CD4-positive, CD25-positive, alpha-beta regulatory T cell (primary cell): ENCODE results near the gene ARL5A. TPM values are rescaled to one million over a fixed set of nuclear protein-coding genes. Genes with fewer than 3 reads are reported as not detected.
"Not testable (repeated sequence)": the region's sequence is repeated elsewhere in the genome, so short reads cannot be mapped to it uniquely, and the experiment has no call there.

Experiments
- ATAC-seq, 2 donors: fragments of 150-1000 bp; cut with Tn5 transposase; one replicate each; pipeline ENCODE4 v1.10.0; 2021; ENCODE audit warnings: low read depth in 2 of 2, moderate number of reproducible peaks in 2 of 2, moderate library complexity in 1 of 2
- DNase-seq, 3 donors: peaks; one replicate each; pipeline versions ENCODE4 v3.0.0 to v3.0.0-alpha.2; 2012 to 2022; ENCODE audit warnings: mixed read lengths in 1 of 3
- H3K27ac ChIP-seq: one replicate; pipeline ENCODE4 v1.7.0; 2013; ENCODE audit warnings: mild to moderate bottlenecking, low read length; ENCODE audit not compliant: insufficient read depth, poor library complexity, severe bottlenecking
- H3K27me3 ChIP-seq: one replicate; pipeline ENCODE4 v1.7.0; 2013; ENCODE audit warnings: low read length; ENCODE audit not compliant: control insufficient read depth, insufficient read depth
- H3K36me3 ChIP-seq: one replicate; pipeline ENCODE4 v1.7.0; 2013; ENCODE audit warnings: mild to moderate bottlenecking, low read length, moderate library complexity; ENCODE audit not compliant: control insufficient read depth, insufficient read depth
- H3K4me1 ChIP-seq: 2 replicates; pipeline ENCODE4 v1.7.0; 2013; ENCODE audit warnings: mild to moderate bottlenecking, low read length; ENCODE audit not compliant: insufficient read depth, control insufficient read depth, poor library complexity, severe bottlenecking
- H3K4me3 ChIP-seq: one replicate; pipeline ENCODE4 v1.7.0; 2013; ENCODE audit warnings: low read depth, mild to moderate bottlenecking, low read length, moderate library complexity
- H3K9me3 ChIP-seq, 2 experiments: 1 replicate in 1 of 2; 2 replicates in 1 of 2; pipeline ENCODE4 v1.7.0; 2013; ENCODE audit warnings: low read length in 2 of 2, mild to moderate bottlenecking in 1 of 2, moderate library complexity in 1 of 2; ENCODE audit not compliant: control insufficient read depth in 2 of 2
- H3K27ac Mint-ChIP-seq, 3 donors: one replicate each; pipeline ENCODE4 v1.8.0; 2020 to 2022; ENCODE audit warnings: mild to moderate bottlenecking in 3 of 3, mixed read lengths in 3 of 3, moderate library complexity in 2 of 3
- H3K27me3 Mint-ChIP-seq: one replicate; pipeline ENCODE4 v1.8.0; 2022; ENCODE audit warnings: mild to moderate bottlenecking, mixed read lengths
- H3K36me3 Mint-ChIP-seq: one replicate; pipeline ENCODE4 v1.8.0; 2020; ENCODE audit warnings: mixed read lengths
- H3K4me1 Mint-ChIP-seq, 4 donors: one replicate each; pipeline ENCODE4 v1.8.0; 2020 to 2022; ENCODE audit warnings: mixed read lengths in 4 of 4, mild to moderate bottlenecking in 1 of 4
- H3K4me3 Mint-ChIP-seq, 4 donors: one replicate each; pipeline ENCODE4 v1.8.0; 2020 to 2022; ENCODE audit warnings: mild to moderate bottlenecking in 4 of 4, mixed read lengths in 4 of 4, moderate library complexity in 3 of 4
- H3K9me3 Mint-ChIP-seq, 7 donors: one replicate each; pipeline ENCODE4 v1.8.0; 2020 to 2022; ENCODE audit warnings: mixed read lengths in 7 of 7, mild to moderate bottlenecking in 3 of 7, moderate library complexity in 2 of 7
- polyA plus RNA-seq, 4 donors: library from polyadenylated mRNA; unstranded; fragments of 300-500 nt; fragmentation: Illumina TruSeq; gene quantifications; one replicate each; pipeline ENCODE4 v1.2.3, GENCODE V29; 2021
- total RNA-seq: library from RNA; stranded (reverse); gene quantifications from one replicate; pipeline ENCODE4 v1.2.3, GENCODE V29; 2022

ARL5A gene
- total and polyA plus RNA-seq, 5 donors from 2014 or later = 27.3 to 90.5 (median 68.2) TPM

DNA sequence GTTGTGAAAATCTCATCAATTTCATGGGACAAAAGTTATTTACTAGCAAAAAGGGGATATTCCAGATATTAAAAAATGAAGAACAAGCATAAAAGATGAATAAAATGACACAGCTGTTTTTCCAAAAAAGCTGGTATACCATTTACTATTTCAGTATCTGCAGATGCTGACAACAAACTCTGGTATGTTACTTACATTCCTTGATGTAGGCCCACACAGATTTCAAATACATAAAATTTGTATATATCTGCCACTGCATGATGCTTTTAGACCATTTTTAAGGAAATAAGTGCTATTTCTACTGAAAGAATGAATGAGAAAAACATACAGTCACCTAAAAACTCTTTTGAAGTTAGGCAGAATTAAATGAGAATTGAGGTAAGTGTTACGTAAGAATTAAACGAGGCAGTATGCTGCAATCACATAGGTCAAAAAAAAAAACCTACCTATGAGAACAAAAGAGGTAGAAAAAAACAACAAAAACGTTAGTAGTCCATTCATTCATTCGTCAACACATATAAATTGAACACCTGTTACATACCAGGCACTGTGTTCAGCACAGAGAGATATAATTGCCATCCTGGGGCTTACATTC, 32.5 kb downstream of the ARL5A start:
- H3K4me1 Mint-ChIP-seq = peaks cover 5 to 16% (median 10%) of the 10 kb centered on the region in 4 donors

DNA sequence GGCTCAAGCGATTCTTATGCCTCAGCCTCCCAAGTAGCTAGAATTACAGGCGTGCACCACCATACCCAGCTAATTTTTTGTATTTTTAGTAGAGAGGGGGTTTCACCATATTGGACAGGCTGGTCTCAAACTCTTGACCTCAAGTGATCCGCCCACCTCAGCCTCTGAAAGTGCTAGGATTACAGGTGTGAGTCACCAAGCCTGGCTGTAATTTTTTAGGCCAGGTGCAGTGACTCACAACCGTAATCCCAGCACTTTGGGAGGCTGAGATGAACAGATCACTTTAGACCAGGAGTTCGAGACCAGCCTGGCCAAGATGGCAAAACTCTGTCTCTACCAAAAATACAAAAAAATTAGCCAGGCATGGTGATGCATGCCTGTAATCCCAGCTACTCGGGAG, 33.8 kb downstream of the ARL5A start:
- DNase-seq, H3K4me3 Mint-ChIP-seq, H3K27ac ChIP-seq, ATAC-seq, H3K27me3 ChIP-seq, H3K36me3 ChIP-seq, H3K9me3 ChIP-seq, H3K27me3 Mint-ChIP-seq, H3K27ac Mint-ChIP-seq, H3K4me3 ChIP-seq, H3K9me3 Mint-ChIP-seq, H3K4me1 ChIP-seq: not testable (repeated sequence)
- peaks cover 28% of the 10 kb centered on the region for H3K36me3 Mint-ChIP-seq
- H3K4me1 Mint-ChIP-seq = peaks cover 1 to 11% (median 7%) of the 10 kb centered on the region in 4 donors

More for the DNA sequence above, 32.5 kb downstream of the ARL5A start:
- DNase-seq = no peak
- Mint-ChIP-seq H3K36me3 (peaks cover 25% of the 10 kb centered on the region), H3K27ac (no peak overlapping the region), H3K9me3 (peaks cover 0 to 5% (median 0%) of the 10 kb centered on the region in 7 donors), H3K4me3 (no peak overlapping the region), H3K27me3 (no peaks in the 10 kb centered on the region)
- Histone ChIP-seq H3K27ac (no peak overlapping the region), H3K27me3 (no peaks in the 10 kb centered on the region), H3K4me3 (no peak overlapping the region), H3K4me1 (no peaks in the 10 kb centered on the region), H3K36me3 (peaks cover 3% of the 10 kb centered on the region), H3K9me3 (no peaks in the 10 kb centered on the region)
- no peak for ATAC-seq

DNA sequence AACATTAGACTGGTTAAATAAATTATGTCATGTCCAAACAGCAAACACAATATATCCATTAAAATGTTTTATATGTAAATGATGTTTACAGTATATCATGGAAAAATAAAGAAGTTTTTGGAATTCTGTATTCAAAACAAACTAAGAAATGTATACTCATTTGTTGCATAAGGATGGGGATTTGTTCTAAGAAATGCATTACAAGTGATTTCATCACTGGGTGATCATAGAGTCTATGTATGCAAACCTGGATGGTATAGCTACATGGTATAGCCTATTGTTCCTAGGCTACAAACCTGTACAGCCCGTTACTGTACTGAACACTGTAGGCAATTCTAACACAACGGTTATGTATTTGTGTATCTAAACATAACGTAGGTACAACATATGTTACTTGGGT, 35.1 kb downstream of the ARL5A start:
- H3K27me3 Mint-ChIP-seq = no peaks in the 10 kb centered on the region
- H3K27ac Mint-ChIP-seq = no peak overlapping the region
- H3K9me3 Mint-ChIP-seq = peaks cover 0 to 5% (median 0%) of the 10 kb centered on the region in 7 donors
- no peaks in the 10 kb centered on the region for H3K4me1 ChIP-seq
- H3K36me3 ChIP-seq = peaks cover 3% of the 10 kb centered on the region
- H3K4me3 ChIP-seq = no peak overlapping the region
- H3K36me3 Mint-ChIP-seq = peaks cover 33% of the 10 kb centered on the region
- no peak overlapping the region for H3K4me3 Mint-ChIP-seq
- no peak for DNase-seq
- ATAC-seq = no peak
- H3K9me3 ChIP-seq = no peaks in the 10 kb centered on the region
- no peak overlapping the region for H3K27ac ChIP-seq
- H3K4me1 Mint-ChIP-seq = peaks cover 2 to 11% (median 6%) of the 10 kb centered on the region in 4 donors
- H3K27me3 ChIP-seq = no peaks in the 10 kb centered on the region

DNA sequence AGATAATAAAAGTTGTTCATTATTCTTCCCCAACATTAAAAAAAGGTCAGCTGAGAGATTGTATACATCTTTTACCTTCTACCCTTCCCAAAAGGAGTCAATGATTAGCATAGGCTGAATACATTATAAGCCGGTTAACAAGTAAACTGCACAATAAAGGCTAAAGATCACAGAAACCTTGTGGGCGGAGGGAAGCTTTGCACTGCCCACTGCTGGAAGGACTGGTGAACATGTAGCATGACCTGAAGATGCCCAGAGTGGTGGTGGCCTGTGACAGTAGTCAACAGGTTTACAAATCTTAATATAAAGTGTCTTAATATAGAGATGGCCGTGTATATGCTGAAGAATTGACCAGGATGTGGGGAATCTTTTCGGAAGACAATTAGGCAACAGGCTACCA, 35.6 kb downstream of the ARL5A start:
- H3K36me3 Mint-ChIP-seq = peaks cover 36% of the 10 kb centered on the region
- no peak overlapping the region for H3K4me3 Mint-ChIP-seq
- ATAC-seq = no peak
- DNase-seq = no peak
- Histone ChIP-seq H3K27me3 (no peaks in the 10 kb centered on the region), H3K4me1 (no peaks in the 10 kb centered on the region), H3K27ac (no peak overlapping the region), H3K36me3 (peaks cover 3% of the 10 kb centered on the region), H3K4me3 (no peak overlapping the region), H3K9me3 (no peaks in the 10 kb centered on the region)
- H3K27ac Mint-ChIP-seq = no peak overlapping the region
- no peaks in the 10 kb centered on the region for H3K27me3 Mint-ChIP-seq
- peaks cover 0 to 5% (median 0%) of the 10 kb centered on the region in 7 donors for H3K9me3 Mint-ChIP-seq
- peaks cover 2 to 11% (median 8%) of the 10 kb centered on the region in 4 donors for H3K4me1 Mint-ChIP-seq

GRCh38 chr2:151791545-151791944, 36.7 kb downstream of the ARL5A start:
- H3K27ac Mint-ChIP-seq = no peak overlapping the region
- Histone ChIP-seq H3K4me3 (no peak overlapping the region), H3K4me1 (no peaks in the 10 kb centered on the region), H3K9me3 (no peaks in the 10 kb centered on the region), H3K27me3 (no peaks in the 10 kb centered on the region), H3K36me3 (peaks cover 2% of the 10 kb centered on the region), H3K27ac (no peak overlapping the region)
- ATAC-seq (no peak), DNase-seq (no peak)
- H3K4me1 Mint-ChIP-seq = peaks cover 2 to 11% (median 6%) of the 10 kb centered on the region in 4 donors
- H3K36me3 Mint-ChIP-seq = peaks cover 36% of the 10 kb centered on the region
- no peaks in the 10 kb centered on the region for H3K27me3 Mint-ChIP-seq
- peaks cover 0 to 5% (median 0%) of the 10 kb centered on the region in 7 donors for H3K9me3 Mint-ChIP-seq
- no peak overlapping the region for H3K4me3 Mint-ChIP-seq

DNA sequence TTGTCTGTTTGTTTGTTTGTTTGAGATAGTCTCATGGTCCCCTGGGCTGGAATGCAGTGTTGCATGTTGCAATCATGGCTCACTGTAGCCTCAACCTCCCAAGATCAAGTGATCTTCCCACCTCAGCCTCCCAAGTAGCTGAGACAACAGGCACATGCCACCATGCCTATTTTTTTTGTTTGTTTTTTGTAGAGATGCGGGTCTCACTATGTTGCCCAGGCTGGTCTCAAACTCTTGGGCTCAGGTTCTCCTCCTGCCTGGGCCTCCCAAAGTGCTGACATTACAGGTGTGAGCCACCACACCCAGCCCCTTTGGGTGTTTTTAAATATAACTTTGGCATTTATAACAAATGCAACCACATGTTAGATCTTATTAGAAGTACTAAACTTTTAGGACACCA, 37.5 kb downstream of the ARL5A start:
- no peak overlapping the region for H3K4me3 Mint-ChIP-seq
- H3K9me3 ChIP-seq = no peaks in the 10 kb centered on the region
- peaks cover 2 to 7% (median 4%) of the 10 kb centered on the region in 4 donors for H3K4me1 Mint-ChIP-seq
- no peak for ATAC-seq
- no peaks in the 10 kb centered on the region for H3K4me1 ChIP-seq
- no peak for DNase-seq
- H3K27me3 ChIP-seq = no peaks in the 10 kb centered on the region
- no peak overlapping the region for H3K27ac ChIP-seq
- no peak overlapping the region for H3K27ac Mint-ChIP-seq
- peaks cover 0 to 5% (median 0%) of the 10 kb centered on the region in 7 donors for H3K9me3 Mint-ChIP-seq
- peaks cover 4% of the 10 kb centered on the region for H3K36me3 ChIP-seq
- H3K4me3 ChIP-seq = no peak overlapping the region
- H3K36me3 Mint-ChIP-seq = peaks cover 29% of the 10 kb centered on the region
- no peaks in the 10 kb centered on the region for H3K27me3 Mint-ChIP-seq

GRCh38 chr2:151789055-151789834, 39.0 kb downstream of the ARL5A start:
- H3K4me1 Mint-ChIP-seq = peaks cover 0 to 7% (median 3%) of the 10 kb centered on the region in 4 donors
- no peaks in the 10 kb centered on the region for H3K9me3 ChIP-seq
- DNase-seq = no peak
- no peak for ATAC-seq
- no peak overlapping the region for H3K27ac ChIP-seq
- no peaks in the 10 kb centered on the region for H3K27me3 ChIP-seq
- H3K27me3 Mint-ChIP-seq = no peaks in the 10 kb centered on the region
- no peak overlapping the region for H3K4me3 ChIP-seq
- peaks cover 10% of the 10 kb centered on the region for H3K36me3 ChIP-seq
- H3K4me1 ChIP-seq = no peaks in the 10 kb centered on the region
- H3K4me3 Mint-ChIP-seq = no peak overlapping the region
- peaks cover 35% of the 10 kb centered on the region for H3K36me3 Mint-ChIP-seq
- no peak overlapping the region for H3K27ac Mint-ChIP-seq
- peaks cover 0 to 5% (median 0%) of the 10 kb centered on the region in 7 donors for H3K9me3 Mint-ChIP-seq
